K562 (cell line): Measurements from ENCODE around the gene TUBGCP5. TPM values are rescaled to one million over a fixed set of nuclear protein-coding genes. Genes with fewer than 3 reads are reported as not detected.

Source experiments
- ATAC-seq: fragments of 200-7000 bp; cut with Tn5 transposase; 3 replicates; pipeline ENCODE4 v1.9.1; 2020; ENCODE audit warnings: moderate library complexity
- BruUV-seq: library from RNA; stranded (reverse); fragments of 400-500 nt; replicated peaks from 2 replicates; lab custom pipeline; 2021; lab: Mats Ljungman, UMichigan
- CTCF ChIA-PET: fragments of 300-600 bp; formaldehyde crosslinking; extraction: SDS; loops from one replicate; lab custom pipeline; 2021; ENCODE audit warnings: low intra/inter-chr PET ratio; lab: Yijun Ruan, JAX
- POLR2A ChIA-PET: fragments of 300-600, 350-650 bp; sonication (Branson Sonifier 250); formaldehyde crosslinking; extraction: SDS; loops from one replicate; lab custom pipeline; 2021; ENCODE audit warnings: antibody characterized with exemption, inconsistent platforms; lab: Yijun Ruan, JAX
- DNase-seq, 4 experiments: peaks; one replicate each; pipeline versions ENCODE4 v3.0.0 to v3.0.0-alpha.2; 2011 to 2018; ENCODE audit warnings: low spot score in 3 of 4, mixed read lengths in 3 of 4; ENCODE audit errors: extremely low read depth in 1 of 4
- FAIRE-seq: peaks from 2 replicates; lab custom pipeline; 2011; peaks lifted over from hg19 to GRCh38; lab: Jason Lieb, UNC
- H2AFZ ChIP-seq: 2 replicates; pipeline ENCODE4 v1.6.0; 2011; ENCODE audit warnings: low read depth, low read length, control low read depth, inconsistent platforms
- H3K27ac ChIP-seq: fragments of 200-600 bp; 3 replicates; pipeline ENCODE4 v1.8.0; 2011; ENCODE audit warnings: low read depth, mild to moderate bottlenecking, control low read depth, inconsistent platforms, low read length, moderate library complexity, mixed read lengths; ENCODE audit errors: extremely low read depth
- H3K27me3 ChIP-seq, 2 experiments: fragments of 300-600 bp in 1 of 2; 2 replicates in 1 of 2; 3 replicates in 1 of 2; pipeline versions ENCODE4 v1.6.0 to v1.8.0; 2011; ENCODE audit warnings: inconsistent platforms in 2 of 2, low read length in 2 of 2, mild to moderate bottlenecking in 1 of 2, mixed read lengths in 1 of 2, moderate library complexity in 1 of 2; ENCODE audit not compliant: control insufficient read depth in 2 of 2, insufficient read depth in 2 of 2
- H3K36me3 ChIP-seq: fragments of 300-600 bp; 3 replicates; pipeline ENCODE4 v1.8.0; 2011; ENCODE audit warnings: mild to moderate bottlenecking, low read length, inconsistent platforms; ENCODE audit not compliant: control insufficient read depth, insufficient read depth
- H3K4me1 ChIP-seq, 2 experiments: fragments of 200-600 bp in 1 of 2; replicated peaks in 1 of 2; 2 replicates in 1 of 2; 3 replicates in 1 of 2; pipeline versions ENCODE4 v1.5.1 to v1.8.0; 2011; ENCODE audit warnings: inconsistent platforms in 2 of 2, low read length in 2 of 2, mild to moderate bottlenecking in 1 of 2, mixed read lengths in 1 of 2, moderate library complexity in 1 of 2; ENCODE audit not compliant: control insufficient read depth in 2 of 2, insufficient read depth in 2 of 2
- H3K4me2 ChIP-seq: 2 replicates; pipeline ENCODE4 v1.6.1; 2011; ENCODE audit warnings: low read length, control low read depth, inconsistent platforms, mixed read lengths; ENCODE audit not compliant: insufficient read depth
- H3K4me3 ChIP-seq: fragments of 200-600 bp; sonication (generic), shearing (Covaris generic); 2 replicates; pipeline ENCODE4 v1.5.1; 2016; ENCODE audit warnings: control low read depth, inconsistent platforms
- H3K79me2 ChIP-seq: fragments of 200-600 bp; 3 replicates; pipeline ENCODE4 v1.8.0; 2011; ENCODE audit warnings: low read length, inconsistent platforms; ENCODE audit not compliant: control insufficient read depth, insufficient read depth
- H3K9ac ChIP-seq, 2 experiments: 2 replicates each; pipeline versions ENCODE4 v1.6.0 to v1.6.1; 2011; ENCODE audit warnings: low read depth in 2 of 2, low read length in 2 of 2, control low read depth in 1 of 2, inconsistent platforms in 1 of 2, mild to moderate bottlenecking in 1 of 2, mixed read lengths in 1 of 2; ENCODE audit not compliant: insufficient read depth in 1 of 2
- H3K9me1 ChIP-seq: one replicate; pipeline ENCODE4 v1.6.0; 2011; ENCODE audit warnings: inconsistent platforms, mild to moderate bottlenecking, low read length, moderate library complexity; ENCODE audit not compliant: control insufficient read depth, insufficient read depth
- H3K9me3 ChIP-seq: replicated peaks from 2 replicates; pipeline ENCODE4 v1.5.1; 2011; ENCODE audit warnings: low read depth, low read length, inconsistent platforms; ENCODE audit not compliant: control insufficient read depth, insufficient read depth
- H4K20me1 ChIP-seq: replicated peaks from 2 replicates; pipeline ENCODE4 v1.6.1; 2011; ENCODE audit warnings: low read length, inconsistent platforms, mixed read lengths; ENCODE audit not compliant: control insufficient read depth, insufficient read depth
- ATF1 ChIP-seq, 2 experiments: fragments of 450-650 bp in 1 of 2; IDR thresholded peaks; 2 replicates each; pipeline ENCODE4 v1.6.1; 2016; ENCODE audit warnings: missing compliant biosample characterization in 1 of 2, missing genetic modification characterization in 1 of 2
- CHCHD3 ChIP-seq: fragments of 250-450 bp; sonication (Bioruptor Pico); IDR thresholded peaks from 2 replicates; pipeline ENCODE4 v2.1.2; 2022; ENCODE audit warnings: mild to moderate bottlenecking
- FOXK1 ChIP-seq: sonication (generic); formaldehyde crosslinking; IDR thresholded peaks from 2 replicates; pipeline ENCODE4 v1.8.0; 2022; ENCODE audit warnings: missing genetic modification reagents, mild to moderate bottlenecking, borderline replicate concordance
- HMG20B ChIP-seq: fragments of 250-450 bp; sonication (Bioruptor Pico); IDR thresholded peaks from 2 replicates; pipeline ENCODE4 v1.5.0; 2021; ENCODE audit warnings: mild to moderate bottlenecking
- SMARCA5 ChIP-seq: fragments of 450-650 bp; IDR thresholded peaks from 2 replicates; pipeline ENCODE4 v1.6.1; 2016
- ZNF197 ChIP-seq: fragments of 200-800 bp; sonication (Bioruptor generic); IDR thresholded peaks from 2 replicates; pipeline ENCODE4 v1.6.1; 2016; ENCODE audit warnings: low read depth, missing genetic modification characterization, missing compliant biosample characterization
- WGBS: fragments of 100-300 bp; shearing (Covaris generic); methylation state at CpG from one replicate; pipeline ENCODE4 v1.1.6; 2016; ENCODE audit warnings: low coverage, mixed read lengths; ENCODE audit not compliant: insufficient coverage; ENCODE audit errors: missing lambda C conversion rate; 5-methylcytosine and 5-hydroxymethylcytosine counted together
- in situ Hi-C: fragments of 300-500 bp; cut with MboI; formaldehyde crosslinking; loops from 4 replicates; pipeline ENCODE4 v1.15.0; 2018; ENCODE audit warnings: inconsistent platforms, mixed read lengths
- intact Hi-C: fragments of 100-400 bp; cut with micrococcal nuclease; formaldehyde crosslinking; loops from 2 replicates; pipeline ENCODE4 v1.14.2; 2022
- polyA plus RNA-seq, 8 experiments: library from polyadenylated mRNA; depleted of rRNA in 4 of 8; stranded (reverse) in 5 of 8; unstranded in 3 of 8; fragments of >200 nt; fragmentation: Nextera tagmentation in 2 of 8; fragmentation: Illumina TruSeq in 1 of 8; extraction: Ambion mirVana in 2 of 8; extraction: Trizol in 1 of 8; gene quantifications; 2 replicates each; pipeline versions ENCODE4 v1.2.1 to v1.2.3, GENCODE V29; 2011 to 2014; ENCODE audit warnings: inconsistent platforms in 1 of 8, missing spikeins in 1 of 8
- total RNA-seq, 7 experiments: library from RNA; depleted of rRNA in 6 of 7; stranded (reverse); fragments of >200 nt in 6 of 7; fragmentation: Illumina TruSeq in 2 of 7; extraction: Trizol in 2 of 7; gene quantifications; 2 replicates each; pipeline versions ENCODE4 v1.2.1 to v1.2.3, GENCODE V29; 2011 to 2021; ENCODE audit warnings: low replicate concordance in 1 of 7
- TF ChIP-seq, protein P1 (sequence below), 2 experiments: fragments of 450-650 bp in 1 of 2; IDR thresholded peaks; 2 replicates each; pipeline ENCODE4 v1.6.1; 2011 to 2017; ENCODE audit warnings: low read depth in 2 of 2, antibody characterized with exemption in 1 of 2, borderline replicate concordance in 1 of 2, low read length in 1 of 2, mild to moderate bottlenecking in 1 of 2, mixed read lengths in 1 of 2; ENCODE audit not compliant: control insufficient read depth in 1 of 2

The TUBGCP5 gene
- total and polyA plus RNA-seq, 9 of the 15 experiments (the other 6 are each of a cell fraction or from before 2014, with no cell fraction given) = 5.8 to 33.9 (median 23.2) TPM

DNA sequence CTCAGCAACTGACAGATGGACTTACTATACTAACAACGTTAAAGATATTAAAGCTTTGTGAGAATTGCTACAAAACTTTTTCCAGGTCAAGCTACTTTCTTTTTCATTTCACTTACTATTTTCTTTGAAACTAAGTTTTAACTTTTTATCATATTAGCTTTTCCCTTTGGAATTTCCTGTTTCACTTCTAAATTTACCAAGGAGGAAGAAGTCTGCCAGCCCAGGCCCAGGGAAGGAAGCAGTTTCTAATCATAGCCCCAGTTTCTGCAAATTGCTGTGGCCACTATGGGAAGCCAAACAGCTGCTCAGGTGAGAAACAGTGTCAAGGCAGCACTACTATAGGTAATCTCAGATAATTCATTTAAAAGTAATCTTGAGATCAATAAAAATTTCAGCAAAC, 77.6 kb downstream of the TUBGCP5 start:
- H3K4me3 ChIP-seq = no peak overlapping the region
- 21% methylated on average over 1 of the region's 1 CpG for WGBS
- CTCF ChIA-PET = no interaction called here
- H3K4me1 ChIP-seq = peaks cover 0 to 17% of the 10 kb centered on the region in 2 experiments; a peak in 2 of 5 replicates
- no peaks in the 10 kb centered on the region for H3K9me3 ChIP-seq
- no peaks in the 10 kb centered on the region for H3K36me3 ChIP-seq
- H3K27me3 ChIP-seq = no peaks in the 10 kb centered on the region; a peak in 1 of 5 replicates
- FAIRE-seq = no peak
- H3K79me2 ChIP-seq = no peaks in the 10 kb centered on the region; the same call in 2 of the 3 replicates
- H3K9ac ChIP-seq = no peak overlapping the region
- POLR2A ChIA-PET = interaction anchor here (0.6 to 0.9 kb wide), 5 partner anchors 13 to 97 kb away, joined by 3 read pairs; no protein-coding TSS in a partner anchor
- H4K20me1 ChIP-seq = no peaks in the 10 kb centered on the region; the same call in none of the 2 replicates
- peaks cover 4% of the 10 kb centered on the region for H3K9me1 ChIP-seq
- DNase-seq = no peak
- no peak overlapping the region for H2AFZ ChIP-seq
- no peak overlapping the region for H3K4me2 ChIP-seq
- intact Hi-C loops = no loop called here
- in situ Hi-C loops = no loop called here
- no TSS peak for BruUV-seq
- ATAC-seq = no peak
- no peak overlapping the region for H3K27ac ChIP-seq
- TF ChIP-seq ATF1 (CRISPR knock-in tag; IDR thresholded peaks at IDR 0.05) (no peak), ATF1 (tag; IDR thresholded peaks at IDR 0.05) (no peak), HMG20B (CRISPR knock-in tag) (no peak), SMARCA5 (no peak), CHCHD3 (CRISPR knock-in tag) (no peak), ZNF197 (CRISPR knock-in tag) (no peak), FOXK1 (CRISPR knock-in tag) (no peak)
- TF ChIP-seq, protein P1, sequence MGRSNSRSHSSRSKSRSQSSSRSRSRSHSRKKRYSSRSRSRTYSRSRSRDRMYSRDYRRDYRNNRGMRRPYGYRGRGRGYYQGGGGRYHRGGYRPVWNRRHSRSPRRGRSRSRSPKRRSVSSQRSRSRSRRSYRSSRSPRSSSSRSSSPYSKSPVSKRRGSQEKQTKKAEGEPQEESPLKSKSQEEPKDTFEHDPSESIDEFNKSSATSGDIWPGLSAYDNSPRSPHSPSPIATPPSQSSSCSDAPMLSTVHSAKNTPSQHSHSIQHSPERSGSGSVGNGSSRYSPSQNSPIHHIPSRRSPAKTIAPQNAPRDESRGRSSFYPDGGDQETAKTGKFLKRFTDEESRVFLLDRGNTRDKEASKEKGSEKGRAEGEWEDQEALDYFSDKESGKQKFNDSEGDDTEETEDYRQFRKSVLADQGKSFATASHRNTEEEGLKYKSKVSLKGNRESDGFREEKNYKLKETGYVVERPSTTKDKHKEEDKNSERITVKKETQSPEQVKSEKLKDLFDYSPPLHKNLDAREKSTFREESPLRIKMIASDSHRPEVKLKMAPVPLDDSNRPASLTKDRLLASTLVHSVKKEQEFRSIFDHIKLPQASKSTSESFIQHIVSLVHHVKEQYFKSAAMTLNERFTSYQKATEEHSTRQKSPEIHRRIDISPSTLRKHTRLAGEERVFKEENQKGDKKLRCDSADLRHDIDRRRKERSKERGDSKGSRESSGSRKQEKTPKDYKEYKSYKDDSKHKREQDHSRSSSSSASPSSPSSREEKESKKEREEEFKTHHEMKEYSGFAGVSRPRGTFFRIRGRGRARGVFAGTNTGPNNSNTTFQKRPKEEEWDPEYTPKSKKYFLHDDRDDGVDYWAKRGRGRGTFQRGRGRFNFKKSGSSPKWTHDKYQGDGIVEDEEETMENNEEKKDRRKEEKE (IDR thresholded peaks at IDR 0.05; ENCODE audit: borderline replicate concordance in 1 of 2, control insufficient read depth in 1 of 2, low read depth in 2 of 2, low read length in 1 of 2) = no peak
